Measurements from ENCODE around the gene HOMER1.

- no peak for TF ChIP-seq CTCF (conservative IDR thresholded peaks at IDR 0.05 in 1 of 2, IDR thresholded peaks at IDR 0.05 in 1 of 2; ENCODE audit: low read depth in 1 of 2, low read length in 2 of 2)
- TF ChIP-seq EZH2 (IDR thresholded peaks at IDR 0.05; ENCODE audit: low read length, missing control alignments), result no peak
Measured at GRCh38 chr5:79481574-79481973, 32.4 kb downstream of the HOMER1 start.
